Thyroid gland (tissue), 4 donors: ENCODE data around the gene COG4. TPM values are rescaled to one million over a fixed set of nuclear protein-coding genes. Genes with fewer than 3 reads are reported as not detected.
A peak's percentile ranks its signal among the peaks of the same experiment; 100 is the strongest.

ENCODE experiments used
- DNase-seq, 2 donors: peaks; one replicate each; pipeline ENCODE4 v3.0.0-alpha.2; 2019
- H3K27ac ChIP-seq, 3 donors: fragments of 200-600 bp; sonication (generic); 1 replicate in 2 of 3; 2 replicates in 1 of 3; pipeline ENCODE4 v1.5.1; 2016 to 2019; ENCODE audit warnings: mild to moderate bottlenecking in 1 of 3, moderate library complexity in 1 of 3
- H3K27me3 ChIP-seq: fragments of 200-600 bp; sonication (generic); one replicate; pipeline ENCODE4 v1.5.1; 2019
- H3K36me3 ChIP-seq, 2 donors: fragments of 200-600 bp; sonication (generic); one replicate each; pipeline ENCODE4 v1.5.1; 2016 to 2019
- H3K4me1 ChIP-seq, 2 donors: fragments of 200-600 bp; sonication (generic); one replicate each; pipeline ENCODE4 v1.5.1; 2017 to 2019
- H3K4me3 ChIP-seq, 3 donors: fragments of 200-600 bp; sonication (generic); replicated peaks in 1 of 3; 1 replicate in 2 of 3; 2 replicates in 1 of 3; pipeline ENCODE4 v1.5.1; 2016; ENCODE audit warnings: mild to moderate bottlenecking in 1 of 3
- H3K9me3 ChIP-seq: fragments of 200-600 bp; sonication (generic); one replicate; pipeline ENCODE4 v1.5.1; 2017
- CTCF ChIP-seq, 6 experiments: fragments of 200-600 bp in 3 of 6; fragments of 450-650 bp in 3 of 6; sonication (generic) in 3 of 6; IDR thresholded peaks; one replicate each; pipeline ENCODE4 v1.5.1; 2016 to 2019; ENCODE audit warnings: antibody characterized with exemption in 6 of 6, mild to moderate bottlenecking in 2 of 6, inconsistent platforms in 1 of 6, moderate library complexity in 1 of 6
- POLR2A ChIP-seq, 2 donors: fragments of 450-650 bp; IDR thresholded peaks; one replicate each; pipeline ENCODE4 v1.6.1; 2017; ENCODE audit warnings: antibody characterized with exemption in 2 of 2, mild to moderate bottlenecking in 2 of 2, moderate library complexity in 1 of 2
- WGBS, 2 donors: methylation state at CpG; one replicate each; pipeline ENCODE4 v1.1.5; 2017; 5-methylcytosine and 5-hydroxymethylcytosine counted together
- intact Hi-C: fragments of 100-400 bp; cut with DNase I; formaldehyde crosslinking; loops from one replicate; pipeline ENCODE4 v1.15.1; 2023
- total RNA-seq, 4 donors: library from RNA; depleted of rRNA; stranded (reverse); fragments of >200 nt; gene quantifications; one replicate each; pipeline ENCODE4 v1.2.3, GENCODE V29; 2016

Gene COG4
- total RNA-seq, 4 donors from 2014 or later: 39.6 to 88.4 (median 66.7) TPM

- 3 to 4% methylated on average over 15 to 17 of the region's 86 CpGs for WGBS, 2 donors
- TF ChIP-seq CTCF (IDR thresholded peaks at IDR 0.05) (peak in 2 of 6 experiments; percentile 26 to 28), POLR2A (IDR thresholded peaks at IDR 0.05) (peak in 1 of 2 donors; percentile 42)
- intact Hi-C loops: no loop called here
- DNase-seq: peak; percentile 88 to 90
- Histone ChIP-seq H3K4me1 (peaks cover 28 to 33% of the 10 kb centered on the region in 2 donors), H3K36me3 (no peaks in the 10 kb centered on the region), H3K9me3 (no peaks in the 10 kb centered on the region), H3K27ac (peak within 1 kb of the TSS in 2 of 3 donors; percentile 54 to 72), H3K4me3 (peak within 1 kb of the TSS in 2 of 3 donors; percentile 27 to 77), H3K27me3 (no peaks in the 10 kb centered on the region)
Measured at GRCh38 chr16:70438969-70439862, 84.1 kb downstream of the COG4 start, which contains the start of gene ST3GAL2. Gene ST3GAL2, minus strand, starts transcription at chr16:70439100. Its CDS starts 40,570 bp downstream, at chr16:70398530.

GRCh38 chr16:70438585-70438968 is 84.8 kb downstream of the COG4 start:
- intact Hi-C loops: no loop called here
- H3K27ac ChIP-seq: peak overlapping the region in 2 of 3 donors; percentile 48 to 63
- peak; percentile 27 to 40 for DNase-seq
- peaks cover 34 to 40% of the 10 kb centered on the region in 2 donors for H3K4me1 ChIP-seq
- H3K36me3 ChIP-seq: no peaks in the 10 kb centered on the region
- no peak for TF ChIP-seq POLR2A (IDR thresholded peaks at IDR 0.05)
- no peak for TF ChIP-seq CTCF (IDR thresholded peaks at IDR 0.05)
- 0% methylated on average over 14 to 25 of the region's 39 CpGs for WGBS, 2 donors
- peak overlapping the region in 2 of 3 donors; percentile 5 to 77 for H3K4me3 ChIP-seq
- H3K27me3 ChIP-seq: no peaks in the 10 kb centered on the region
- no peaks in the 10 kb centered on the region for H3K9me3 ChIP-seq

- Histone ChIP-seq H3K27me3 (no peaks in the 10 kb centered on the region), H3K4me3 (peak overlapping the region in 2 of 3 donors; percentile 5 to 77), H3K4me1 (peaks cover 41 to 47% of the 10 kb centered on the region in 2 donors), H3K36me3 (no peaks in the 10 kb centered on the region), H3K27ac (peak overlapping the region in 2 of 3 donors; percentile 48 to 63), H3K9me3 (no peaks in the 10 kb centered on the region)
- DNase-seq: peak in 1 of 2 donors; percentile 29
- WGBS, 2 donors: 22 to 23% methylated on average over 21 to 22 of the region's 22 CpGs
- intact Hi-C loops: no loop called here
- TF ChIP-seq POLR2A (IDR thresholded peaks at IDR 0.05) (no peak), CTCF (IDR thresholded peaks at IDR 0.05) (no peak)
Measured at GRCh38 chr16:70437582-70438557, 85.5 kb downstream of the COG4 start.

GRCh38 chr16:70437017-70437581 is 86.3 kb downstream of the COG4 start:
- Histone ChIP-seq H3K27ac (no peak overlapping the region), H3K27me3 (no peaks in the 10 kb centered on the region), H3K4me3 (no peak overlapping the region), H3K36me3 (no peaks in the 10 kb centered on the region), H3K9me3 (no peaks in the 10 kb centered on the region), H3K4me1 (peaks cover 45 to 54% of the 10 kb centered on the region in 2 donors)
- 52 to 69% methylated on average over 5 of the region's 5 CpGs for WGBS, 2 donors
- DNase-seq: no peak
- TF ChIP-seq POLR2A (IDR thresholded peaks at IDR 0.05): no peak
- TF ChIP-seq CTCF (IDR thresholded peaks at IDR 0.05): no peak
- intact Hi-C loops: no loop called here
